ENCODE results near the gene GLIS1.

The GLIS1 gene

GRCh38 chr1:53530550-53530949, 208.4 kb downstream of the GLIS1 start:
- no peak for DNase-seq (ENCODE audit: low read depth in 2 of 2)

GRCh38 chr1:53529555-53529954, 209.4 kb downstream of the GLIS1 start:
- no peak for DNase-seq (ENCODE audit: low read depth in 2 of 2)

- no peak for DNase-seq (ENCODE audit: low read depth in 2 of 2)
Observed at GRCh38 chr1:53527368-53527767, 211.6 kb downstream of the GLIS1 start.

- DNase-seq (ENCODE audit: low read depth in 2 of 2): no peak
Observed at GRCh38 chr1:53526451-53527101, 212.4 kb downstream of the GLIS1 start.

GRCh38 chr1:53525595-53525994, 213.4 kb downstream of the GLIS1 start:
- no peak for DNase-seq (ENCODE audit: low read depth in 2 of 2)

- no peak for DNase-seq (ENCODE audit: low read depth in 2 of 2)
Observed at GRCh38 chr1:53524428-53525375, 214.3 kb downstream of the GLIS1 start.

GRCh38 chr1:53521924-53522552, 216.9 kb downstream of the GLIS1 start:
- DNase-seq (ENCODE audit: low read depth in 2 of 2): no peak

GRCh38 chr1:53520481-53520880, 218.5 kb downstream of the GLIS1 start:
- no peak for DNase-seq (ENCODE audit: low read depth in 2 of 2)

GRCh38 chr1:53519421-53519820, 219.5 kb downstream of the GLIS1 start:
- no peak for DNase-seq (ENCODE audit: low read depth in 2 of 2)

- DNase-seq (ENCODE audit: low read depth in 2 of 2): no peak
Observed at GRCh38 chr1:53518775-53519174, 220.2 kb downstream of the GLIS1 start.

GRCh38 chr1:53517821-53518352, 221.1 kb downstream of the GLIS1 start:
- no peak for DNase-seq (ENCODE audit: low read depth in 2 of 2)

GRCh38 chr1:53517109-53517508, 221.9 kb downstream of the GLIS1 start:
- DNase-seq (ENCODE audit: low read depth in 2 of 2): no peak

- no peak for DNase-seq (ENCODE audit: low read depth in 2 of 2)
Observed at GRCh38 chr1:53516181-53516580, 222.8 kb downstream of the GLIS1 start.

- DNase-seq (ENCODE audit: low read depth in 2 of 2): no peak
Observed at GRCh38 chr1:53514436-53514835, 224.5 kb downstream of the GLIS1 start.

- no peak for DNase-seq (ENCODE audit: low read depth in 2 of 2)
Observed at GRCh38 chr1:53513846-53514245, 225.1 kb downstream of the GLIS1 start.

- DNase-seq (ENCODE audit: low read depth in 2 of 2): no peak
Observed at GRCh38 chr1:53512807-53513755, 225.9 kb downstream of the GLIS1 start.

- no peak for DNase-seq (ENCODE audit: low read depth in 2 of 2)
Observed at GRCh38 chr1:53511933-53512806, 226.8 kb downstream of the GLIS1 start.

GRCh38 chr1:53511323-53511932, 227.5 kb downstream of the GLIS1 start:
- no peak for DNase-seq (ENCODE audit: low read depth in 2 of 2)

- no peak for DNase-seq (ENCODE audit: low read depth in 2 of 2)
Observed at GRCh38 chr1:53510215-53510614, 228.7 kb downstream of the GLIS1 start.

GRCh38 chr1:53509775-53510174, 229.2 kb downstream of the GLIS1 start:
- no peak for DNase-seq (ENCODE audit: low read depth in 2 of 2)

All from stimulated activated CD4-positive, alpha-beta T cell treated with anti-CD3 and anti-CD28 coated beads, Interleukin-1b, Interleukin-23, amount 100 ng/mL, for 1 hour (primary cell).